Adrenal gland (tissue), 5 donors: ENCODE measurements around the gene RTF2.

Source experiments
- CTCF ChIP-seq, 6 experiments: fragments of 450-650 bp in 4 of 6; fragments of 200-600 bp in 2 of 6; sonication (generic) in 1 of 6; IDR thresholded peaks; 1 replicate in 5 of 6; 2 replicates in 1 of 6; pipeline versions ENCODE4 v1.5.1 to v1.8.0; 2016 to 2021; ENCODE audit warnings: antibody characterized with exemption in 6 of 6, mild to moderate bottlenecking in 2 of 6, moderate library complexity in 1 of 6
- POLR2A ChIP-seq, 2 donors: fragments of 450-650 bp; IDR thresholded peaks; one replicate each; pipeline ENCODE4 v1.6.1; 2017; ENCODE audit warnings: antibody characterized with exemption in 2 of 2, mild to moderate bottlenecking in 2 of 2, moderate library complexity in 1 of 2
- donor health status: DM: no; HTN: no; CAD: no.

- TF ChIP-seq CTCF (IDR thresholded peaks at IDR 0.05): no peak
- TF ChIP-seq POLR2A (IDR thresholded peaks at IDR 0.05): no peak
Measured at GRCh38 chr20:56552911-56553629, 84.6 kb downstream of the RTF2 start.
